ENCODE measurements around the gene CHRNB4. TPM values are rescaled to one million over a fixed set of nuclear protein-coding genes. Genes with fewer than 3 reads are reported as not detected.

The CHRNB4 gene
- total RNA-seq, 1 experiment from 2014 or later: 0.13 TPM

GRCh38 chr15:78654272-78654671 lies 13.3 kb upstream of the CHRNB4 start:
- no peak overlapping the region for H3K4me3 ChIP-seq
- ChIA-PET POLR2A (ENCODE audit: unreplicated experiment) (no interaction called here), CTCF (no interaction called here)
- no peaks in the 10 kb centered on the region for H3K9me2 ChIP-seq (ENCODE audit: insufficient read depth)
- H2AFZ ChIP-seq: no peak overlapping the region
- TF ChIP-seq EZH2 (IDR thresholded peaks at IDR 0.05; ENCODE audit: low read depth) (no peak), CTCF (conservative IDR thresholded peaks at IDR 0.05) (no peak)
- H3K27me3 ChIP-seq (ENCODE audit: insufficient read depth, low read depth): no peaks in the 10 kb centered on the region
- H3K36me3 ChIP-seq (ENCODE audit: low read depth): no peaks in the 10 kb centered on the region
- DNase-seq: no peak
- H3K4me1 ChIP-seq (replicated peaks; ENCODE audit: insufficient read depth): no peaks in the 10 kb centered on the region
- H3K9me3 ChIP-seq (ENCODE audit: insufficient read depth, low read depth): no peaks in the 10 kb centered on the region
- no peak overlapping the region for H3K4me2 ChIP-seq
- H4K20me1 ChIP-seq (ENCODE audit: insufficient read depth): no peaks in the 10 kb centered on the region
- H3F3A ChIP-seq (ENCODE audit: insufficient read depth, low read depth): no peaks in the 10 kb centered on the region
- BruUV-seq (replicated peaks): no TSS peak
- H3K27ac ChIP-seq: no peak overlapping the region
- no peaks in the 10 kb centered on the region for H3K79me2 ChIP-seq (ENCODE audit: low read depth)
- intact Hi-C loops (cut with micrococcal nuclease; ENCODE audit: unreplicated experiment): no loop called here

GRCh38 chr15:78651930-78652615 lies 11.1 kb upstream of the CHRNB4 start:
- no peak overlapping the region for H2AFZ ChIP-seq
- TF ChIP-seq CTCF (conservative IDR thresholded peaks at IDR 0.05): no peak
- TF ChIP-seq EZH2 (IDR thresholded peaks at IDR 0.05; ENCODE audit: low read depth): no peak
- no peaks in the 10 kb centered on the region for H3K27me3 ChIP-seq (ENCODE audit: insufficient read depth, low read depth)
- H3F3A ChIP-seq (ENCODE audit: insufficient read depth, low read depth): no peaks in the 10 kb centered on the region
- no peak overlapping the region for H3K4me3 ChIP-seq
- BruUV-seq (replicated peaks): no TSS peak
- H3K4me1 ChIP-seq (replicated peaks; ENCODE audit: insufficient read depth): no peaks in the 10 kb centered on the region
- POLR2A ChIA-PET (ENCODE audit: unreplicated experiment): no interaction called here
- no peak overlapping the region for H3K27ac ChIP-seq
- no peaks in the 10 kb centered on the region for H3K9me2 ChIP-seq (ENCODE audit: insufficient read depth)
- H3K4me2 ChIP-seq: no peak overlapping the region
- no peaks in the 10 kb centered on the region for H3K79me2 ChIP-seq (ENCODE audit: low read depth)
- H3K36me3 ChIP-seq (ENCODE audit: low read depth): no peaks in the 10 kb centered on the region
- CTCF ChIA-PET: interaction anchor here (0.5 kb wide), 1 partner anchor 72 kb away, joined by 5 read pairs; no protein-coding TSS in a partner anchor
- no peak for DNase-seq
- H3K9me3 ChIP-seq (ENCODE audit: insufficient read depth, low read depth): no peaks in the 10 kb centered on the region
- intact Hi-C loops (cut with micrococcal nuclease; ENCODE audit: unreplicated experiment): no loop called here
- H4K20me1 ChIP-seq (ENCODE audit: insufficient read depth): no peaks in the 10 kb centered on the region

GRCh38 chr15:78651007-78651406 lies 10.0 kb upstream of the CHRNB4 start:
- POLR2A ChIA-PET (ENCODE audit: unreplicated experiment): no interaction called here

GRCh38 chr15:78650022-78650421 lies 9.0 kb upstream of the CHRNB4 start:
- no peak for DNase-seq
- Histone ChIP-seq H3K4me1 (replicated peaks; ENCODE audit: insufficient read depth) (no peaks in the 10 kb centered on the region), H3K9me3 (ENCODE audit: insufficient read depth, low read depth) (no peaks in the 10 kb centered on the region), H3K36me3 (ENCODE audit: low read depth) (no peaks in the 10 kb centered on the region), H3K9me2 (ENCODE audit: insufficient read depth) (no peaks in the 10 kb centered on the region), H3K4me3 (no peak overlapping the region), H3K27me3 (ENCODE audit: insufficient read depth, low read depth) (no peaks in the 10 kb centered on the region), H3F3A (ENCODE audit: insufficient read depth, low read depth) (no peaks in the 10 kb centered on the region), H2AFZ (no peak overlapping the region), H3K4me2 (no peak overlapping the region), H3K27ac (no peak overlapping the region), H3K79me2 (ENCODE audit: low read depth) (no peaks in the 10 kb centered on the region), H4K20me1 (ENCODE audit: insufficient read depth) (no peaks in the 10 kb centered on the region)
- ChIA-PET POLR2A (ENCODE audit: unreplicated experiment) (no interaction called here), CTCF (no interaction called here)
- no TSS peak for BruUV-seq (replicated peaks)
- intact Hi-C loops (cut with micrococcal nuclease; ENCODE audit: unreplicated experiment): no loop called here
- TF ChIP-seq CTCF (conservative IDR thresholded peaks at IDR 0.05): no peak
- no peak for TF ChIP-seq EZH2 (IDR thresholded peaks at IDR 0.05; ENCODE audit: low read depth)

More at GRCh38 chr15:78651007-78651406, 10.0 kb upstream of the CHRNB4 start:
- H3K9me3 ChIP-seq (ENCODE audit: insufficient read depth, low read depth): no peaks in the 10 kb centered on the region
- H2AFZ ChIP-seq: no peak overlapping the region
- no peaks in the 10 kb centered on the region for H3K79me2 ChIP-seq (ENCODE audit: low read depth)
- no peaks in the 10 kb centered on the region for H3K27me3 ChIP-seq (ENCODE audit: insufficient read depth, low read depth)
- no peaks in the 10 kb centered on the region for H4K20me1 ChIP-seq (ENCODE audit: insufficient read depth)
- H3K27ac ChIP-seq: no peak overlapping the region
- H3F3A ChIP-seq (ENCODE audit: insufficient read depth, low read depth): no peaks in the 10 kb centered on the region
- no peaks in the 10 kb centered on the region for H3K9me2 ChIP-seq (ENCODE audit: insufficient read depth)
- no peak overlapping the region for H3K4me3 ChIP-seq
- CTCF ChIA-PET: no interaction called here
- no peak for TF ChIP-seq EZH2 (IDR thresholded peaks at IDR 0.05; ENCODE audit: low read depth)
- H3K36me3 ChIP-seq (ENCODE audit: low read depth): no peaks in the 10 kb centered on the region
- no peak for DNase-seq
- no TSS peak for BruUV-seq (replicated peaks)
- no peaks in the 10 kb centered on the region for H3K4me1 ChIP-seq (replicated peaks; ENCODE audit: insufficient read depth)
- intact Hi-C loops (cut with micrococcal nuclease; ENCODE audit: unreplicated experiment): no loop called here
- H3K4me2 ChIP-seq: no peak overlapping the region
